K562 (cell line): ENCODE measurements around the gene HARS2. TPM values are rescaled to one million over a fixed set of nuclear protein-coding genes. Genes with fewer than 3 reads are reported as not detected.
A peak's percentile ranks its signal among the peaks of the same experiment; 100 is the strongest.

Experiments
- BMI1 ChIP-seq: fragments of 150-350 bp; IDR thresholded peaks from 2 replicates; pipeline ENCODE4 v1.6.1; 2014; ENCODE audit warnings: low read length
- CC2D1A ChIP-seq: fragments of 450-650 bp; IDR thresholded peaks from 2 replicates; pipeline ENCODE4 v1.6.1; 2017; ENCODE audit warnings: mild to moderate bottlenecking
- KDM4B ChIP-seq, 2 experiments: fragments of 450-650 bp in 1 of 2; sonication (generic) in 1 of 2; IDR thresholded peaks; 2 replicates each; pipeline ENCODE4 v1.6.1; 2016 to 2017; ENCODE audit warnings: borderline replicate concordance in 2 of 2, antibody characterized with exemption in 1 of 2, low read depth in 1 of 2, mild to moderate bottlenecking in 1 of 2
- MYBL2 ChIP-seq, 2 experiments: fragments of 450-650 bp in 1 of 2; sonication (generic) in 1 of 2; formaldehyde crosslinking in 1 of 2; IDR thresholded peaks; 2 replicates each; pipeline versions ENCODE4 v1.6.1 to v1.8.1; 2017 to 2022; ENCODE audit warnings: borderline replicate concordance in 1 of 2, inconsistent platforms in 1 of 2, low read depth in 1 of 2, mild to moderate bottlenecking in 1 of 2, missing genetic modification reagents in 1 of 2, moderate library complexity in 1 of 2
- NFRKB ChIP-seq: fragments of 450-650 bp; IDR thresholded peaks from 2 replicates; pipeline ENCODE4 v1.6.1; 2016; ENCODE audit warnings: low read depth
- POLR2H ChIP-seq: IDR thresholded peaks from 2 replicates; pipeline ENCODE4 v1.6.1; 2016; ENCODE audit warnings: missing genetic modification characterization, low read depth, mild to moderate bottlenecking, control low read depth, missing compliant biosample characterization, moderate library complexity
- RBBP5 ChIP-seq: fragments of 200-600 bp; sonication (generic); IDR thresholded peaks from 2 replicates; pipeline ENCODE4 v1.6.1; 2012; ENCODE audit warnings: borderline replicate concordance, mild to moderate bottlenecking, low read length, control low read depth, inconsistent platforms; ENCODE audit not compliant: insufficient read depth, poor library complexity, severe bottlenecking
- SIRT6 ChIP-seq: IDR thresholded peaks from one replicate; pipeline ENCODE4 v1.6.1; 2012; ENCODE audit warnings: low read depth, mild to moderate bottlenecking, control low read depth, inconsistent platforms, low read length, moderate library complexity
- SMARCC2 ChIP-seq: fragments of 450-650 bp; IDR thresholded peaks from 2 replicates; pipeline ENCODE4 v1.6.1; 2017; ENCODE audit warnings: antibody characterized with exemption, moderate library complexity, mild to moderate bottlenecking, low read depth
- SNIP1 ChIP-seq: fragments of 450-650 bp; IDR thresholded peaks from 2 replicates; pipeline ENCODE4 v1.7.1; 2017; ENCODE audit warnings: low read depth, mild to moderate bottlenecking
- YBX1 ChIP-seq: fragments of 450-650 bp; IDR thresholded peaks from 2 replicates; pipeline ENCODE4 v1.7.1; 2016; ENCODE audit warnings: mild to moderate bottlenecking
- ZEB2 ChIP-seq: fragments of 450-650 bp; IDR thresholded peaks from 2 replicates; pipeline ENCODE4 v1.6.1; 2016
- ZNF584 ChIP-seq: fragments of 200-800 bp; sonication (Bioruptor generic); IDR thresholded peaks from 2 replicates; pipeline ENCODE4 v1.6.1; 2016; ENCODE audit warnings: low read depth, mild to moderate bottlenecking, missing genetic modification characterization, missing compliant biosample characterization
- ZNF699 ChIP-seq: fragments of 250-450 bp; sonication (Bioruptor Pico); IDR thresholded peaks from 2 replicates; pipeline ENCODE4 v1.8.0; 2021; ENCODE audit warnings: mild to moderate bottlenecking, moderate library complexity; ENCODE audit not compliant: insufficient replicate concordance
- polyA plus RNA-seq, 8 experiments: library from polyadenylated mRNA; depleted of rRNA in 4 of 8; stranded (reverse) in 5 of 8; unstranded in 3 of 8; fragments of >200 nt; fragmentation: Nextera tagmentation in 2 of 8; fragmentation: Illumina TruSeq in 1 of 8; extraction: Ambion mirVana in 2 of 8; extraction: Trizol in 1 of 8; gene quantifications; 2 replicates each; pipeline versions ENCODE4 v1.2.1 to v1.2.3, GENCODE V29; 2011 to 2014; ENCODE audit warnings: inconsistent platforms in 1 of 8, missing spikeins in 1 of 8
- total RNA-seq, 7 experiments: library from RNA; depleted of rRNA in 6 of 7; stranded (reverse); fragments of >200 nt in 6 of 7; fragmentation: Illumina TruSeq in 2 of 7; extraction: Trizol in 2 of 7; gene quantifications; 2 replicates each; pipeline versions ENCODE4 v1.2.1 to v1.2.3, GENCODE V29; 2011 to 2021; ENCODE audit warnings: low replicate concordance in 1 of 7
- TF ChIP-seq, protein P1 (sequence below): fragments of 250-450 bp; sonication (Bioruptor Pico); IDR thresholded peaks from 2 replicates; pipeline ENCODE4 v1.5.0; 2021; ENCODE audit warnings: mild to moderate bottlenecking, moderate library complexity
- TF ChIP-seq, protein P2 (sequence below): fragments of 250-450 bp; sonication (Bioruptor Pico); IDR thresholded peaks from 2 replicates; pipeline ENCODE4 v1.8.0; 2022; ENCODE audit warnings: inconsistent platforms, mild to moderate bottlenecking, moderate library complexity, borderline replicate concordance
- TF ChIP-seq, protein P3 (sequence below): fragments of 250-450 bp; sonication (Bioruptor Pico); IDR thresholded peaks from 2 replicates; pipeline ENCODE4 v1.8.0; 2021; ENCODE audit warnings: moderate library complexity, mild to moderate bottlenecking, inconsistent platforms
- TF ChIP-seq, protein P4 (sequence below): IDR thresholded peaks from 2 replicates; pipeline ENCODE4 v1.6.1; 2011; ENCODE audit not compliant: insufficient read length; ENCODE audit errors: extremely low read depth
- TF ChIP-seq, protein P5 (sequence below), 2 experiments: fragments of 450-650 bp; conservative IDR thresholded peaks; 2 replicates each; pipeline ENCODE4 v1.6.1; 2017; ENCODE audit warnings: mild to moderate bottlenecking in 2 of 2, moderate library complexity in 2 of 2

The HARS2 gene
- total and polyA plus RNA-seq, 9 of the 15 experiments (the other 6 are each of a cell fraction or from before 2014, with no cell fraction given) = 8.5 to 41.6 (median 27.1) TPM

DNA sequence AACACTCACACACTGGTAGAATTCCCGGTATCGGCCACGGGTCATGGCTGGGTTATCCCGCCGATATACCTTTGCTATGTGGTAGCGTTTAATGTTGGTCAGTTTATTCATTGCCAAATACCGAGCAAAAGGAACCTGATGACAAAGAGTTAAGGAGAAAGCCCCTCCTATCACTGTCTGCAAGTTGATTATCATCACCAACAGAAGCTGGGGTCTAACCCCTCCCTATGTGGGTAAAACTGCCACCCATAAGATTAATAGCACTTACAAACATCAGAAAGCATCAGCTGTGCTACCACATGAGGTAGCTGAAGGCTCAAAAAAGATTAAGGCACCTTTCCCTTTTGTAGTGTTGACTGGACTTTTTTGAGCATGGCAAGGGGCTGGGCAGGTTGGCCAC lies 12.3 kb upstream of the HARS2 start (continued):
- TF ChIP-seq, protein P1, sequence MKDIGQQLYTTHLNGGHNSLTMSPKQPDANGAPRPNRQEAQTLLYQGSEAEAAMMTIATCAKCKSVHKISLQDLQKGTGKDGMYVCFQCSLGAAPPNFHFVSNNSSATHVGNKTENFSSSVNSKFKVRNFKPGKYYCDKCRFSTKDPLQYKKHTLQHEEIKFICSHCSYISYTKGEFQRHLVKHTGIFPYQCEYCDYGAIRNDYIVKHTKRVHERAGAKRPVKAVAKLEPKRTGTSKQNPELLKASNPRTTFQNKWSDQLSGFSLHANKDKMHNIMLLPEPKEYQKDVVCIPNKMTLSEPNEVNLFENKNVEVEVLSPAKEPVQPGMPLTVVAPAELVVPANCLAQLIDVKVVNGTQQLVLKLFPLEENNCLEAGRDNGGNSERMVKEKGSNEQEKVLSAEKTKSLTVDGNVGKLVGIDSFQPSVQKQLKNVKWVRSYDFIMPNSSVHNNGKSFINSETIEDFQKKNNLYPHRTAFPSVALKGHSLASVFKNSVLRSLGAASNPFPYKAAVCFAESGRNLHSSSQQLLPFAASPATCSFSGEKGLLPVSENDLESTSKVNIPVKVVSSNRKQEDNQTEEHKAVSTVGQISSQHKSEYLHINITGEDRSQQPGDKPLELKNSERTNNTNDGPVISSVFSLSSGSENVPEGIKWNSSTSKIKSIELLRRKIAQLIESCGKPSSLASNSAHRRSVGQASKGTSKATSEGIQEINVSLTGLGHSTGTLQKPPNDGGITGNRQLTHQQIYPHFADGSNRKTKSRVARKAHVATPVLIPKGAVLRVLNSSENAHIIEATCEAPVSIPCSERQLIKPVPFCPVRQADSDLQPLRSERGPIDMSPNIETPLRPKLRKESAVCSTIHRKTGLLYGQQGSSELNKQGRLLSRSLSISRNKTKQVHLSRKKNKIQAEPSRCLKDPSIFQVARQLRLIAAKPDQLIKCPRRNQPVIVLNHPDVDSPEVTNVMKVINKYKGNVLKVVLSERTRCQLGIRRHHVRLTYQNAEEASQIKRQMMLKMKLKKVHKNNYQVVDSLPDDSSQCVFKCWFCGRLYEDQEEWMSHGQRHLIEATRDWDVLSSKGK (CRISPR knock-in tag) = no peak
- TF ChIP-seq, protein P2, sequence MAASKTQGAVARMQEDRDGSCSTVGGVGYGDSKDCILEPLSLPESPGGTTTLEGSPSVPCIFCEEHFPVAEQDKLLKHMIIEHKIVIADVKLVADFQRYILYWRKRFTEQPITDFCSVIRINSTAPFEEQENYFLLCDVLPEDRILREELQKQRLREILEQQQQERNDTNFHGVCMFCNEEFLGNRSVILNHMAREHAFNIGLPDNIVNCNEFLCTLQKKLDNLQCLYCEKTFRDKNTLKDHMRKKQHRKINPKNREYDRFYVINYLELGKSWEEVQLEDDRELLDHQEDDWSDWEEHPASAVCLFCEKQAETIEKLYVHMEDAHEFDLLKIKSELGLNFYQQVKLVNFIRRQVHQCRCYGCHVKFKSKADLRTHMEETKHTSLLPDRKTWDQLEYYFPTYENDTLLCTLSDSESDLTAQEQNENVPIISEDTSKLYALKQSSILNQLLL (CRISPR knock-in tag) = no peak
- no peak for TF ChIP-seq SNIP1
- TF ChIP-seq ZNF699 (CRISPR knock-in tag) = no peak
- no peak for TF ChIP-seq ZNF584 (CRISPR knock-in tag)
- TF ChIP-seq, protein P3, sequence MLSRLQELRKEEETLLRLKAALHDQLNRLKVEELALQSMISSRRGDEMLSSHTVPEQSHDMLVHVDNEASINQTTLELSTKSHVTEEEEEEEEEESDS (CRISPR knock-in tag) = no peak
- TF ChIP-seq, protein P4, sequence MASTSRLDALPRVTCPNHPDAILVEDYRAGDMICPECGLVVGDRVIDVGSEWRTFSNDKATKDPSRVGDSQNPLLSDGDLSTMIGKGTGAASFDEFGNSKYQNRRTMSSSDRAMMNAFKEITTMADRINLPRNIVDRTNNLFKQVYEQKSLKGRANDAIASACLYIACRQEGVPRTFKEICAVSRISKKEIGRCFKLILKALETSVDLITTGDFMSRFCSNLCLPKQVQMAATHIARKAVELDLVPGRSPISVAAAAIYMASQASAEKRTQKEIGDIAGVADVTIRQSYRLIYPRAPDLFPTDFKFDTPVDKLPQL = no peak
- TF ChIP-seq MYBL2 (IDR thresholded peaks at IDR 0.05; ENCODE audit: low read depth) = no peak
- no peak for TF ChIP-seq MYBL2 (CRISPR knock-in tag; IDR thresholded peaks at IDR 0.05; ENCODE audit: borderline replicate concordance)
- no peak for TF ChIP-seq RBBP5
- no peak for TF ChIP-seq YBX1
- no peak for TF ChIP-seq POLR2H
- no peak for TF ChIP-seq SIRT6
- TF ChIP-seq SMARCC2 = no peak; the same call in 1 of the 2 replicates
- TF ChIP-seq CC2D1A = no peak
- no peak for TF ChIP-seq KDM4B (IDR thresholded peaks at IDR 0.05; ENCODE audit: borderline replicate concordance in 2 of 2, low read depth in 1 of 2)
- no peak for TF ChIP-seq ZEB2
- TF ChIP-seq, protein P5, sequence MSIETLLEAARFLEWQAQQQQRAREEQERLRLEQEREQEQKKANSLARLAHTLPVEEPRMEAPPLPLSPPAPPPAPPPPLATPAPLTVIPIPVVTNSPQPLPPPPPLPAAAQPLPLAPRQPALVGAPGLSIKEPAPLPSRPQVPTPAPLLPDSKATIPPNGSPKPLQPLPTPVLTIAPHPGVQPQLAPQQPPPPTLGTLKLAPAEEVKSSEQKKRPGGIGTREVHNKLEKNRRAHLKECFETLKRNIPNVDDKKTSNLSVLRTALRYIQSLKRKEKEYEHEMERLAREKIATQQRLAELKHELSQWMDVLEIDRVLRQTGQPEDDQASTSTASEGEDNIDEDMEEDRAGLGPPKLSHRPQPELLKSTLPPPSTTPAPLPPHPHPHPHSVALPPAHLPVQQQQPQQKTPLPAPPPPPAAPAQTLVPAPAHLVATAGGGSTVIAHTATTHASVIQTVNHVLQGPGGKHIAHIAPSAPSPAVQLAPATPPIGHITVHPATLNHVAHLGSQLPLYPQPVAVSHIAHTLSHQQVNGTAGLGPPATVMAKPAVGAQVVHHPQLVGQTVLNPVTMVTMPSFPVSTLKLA (conservative IDR thresholded peaks at IDR 0.05) = peak in 1 of 2 experiments; percentile 47; a peak in 1 of 4 replicates
- no peak for TF ChIP-seq NFRKB
- no peak for TF ChIP-seq BMI1
